Esophagus squamous epithelium (tissue), 4 donors: ENCODE data around the gene TBX2.

ENCODE experiments used
- CTCF ChIP-seq, 6 experiments: fragments of 450-650 bp in 4 of 6; fragments of 200-600 bp in 2 of 6; sonication (generic) in 2 of 6; IDR thresholded peaks; one replicate each; pipeline ENCODE4 v1.5.1; 2016 to 2019; ENCODE audit warnings: antibody characterized with exemption in 6 of 6, mild to moderate bottlenecking in 4 of 6, moderate library complexity in 4 of 6
- POLR2A ChIP-seq, 4 donors: fragments of 450-650 bp; IDR thresholded peaks; one replicate each; pipeline ENCODE4 v1.6.1; 2017; ENCODE audit warnings: antibody characterized with exemption in 4 of 4, mild to moderate bottlenecking in 4 of 4, moderate library complexity in 3 of 4

GRCh38 chr17:61384354-61384691 is 15.3 kb upstream of the TBX2 start:
- TF ChIP-seq CTCF (IDR thresholded peaks at IDR 0.05), result no peak
- no peak for TF ChIP-seq POLR2A (IDR thresholded peaks at IDR 0.05)
